SIG-M5 treated with dmso at 0.1 percent for 504 hours (cell line): ENCODE results near the gene UHRF1.
A peak's percentile ranks its signal among the peaks of the same experiment; 100 is the strongest.

ENCODE experiments used
- DNase-seq: peaks from one replicate; lab custom pipeline; 2025; ENCODE audit not compliant: unreplicated experiment; lab: John Stamatoyannopoulos, UW

The UHRF1 gene

GRCh38 chr19:4987256-4987655, 78.0 kb downstream of the UHRF1 start:
- DNase-seq = no peak

GRCh38 chr19:4987692-4988370, 78.5 kb downstream of the UHRF1 start:
- no peak for DNase-seq

GRCh38 chr19:4988770-4989251, 79.5 kb downstream of the UHRF1 start:
- DNase-seq = no peak

DNA sequence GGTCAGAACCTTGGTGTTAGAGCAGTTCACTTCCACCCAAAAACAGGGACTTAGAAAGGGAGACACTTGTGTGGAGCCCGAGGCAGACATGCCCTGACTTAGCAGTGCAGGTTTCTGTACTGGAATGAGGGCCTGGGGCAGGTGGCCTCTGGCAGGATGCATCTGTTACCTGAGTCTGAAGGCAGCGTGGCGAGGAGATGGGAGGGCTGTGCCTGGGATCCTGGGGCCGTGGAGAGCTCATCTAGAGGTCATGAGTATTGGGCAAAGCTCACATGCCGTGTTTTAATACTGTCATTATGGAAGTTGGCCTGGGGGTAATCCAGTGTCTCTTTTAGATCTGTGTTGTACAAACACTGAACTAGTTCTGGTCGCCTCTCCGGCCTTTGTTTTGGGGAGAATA, 81.0 kb downstream of the UHRF1 start:
- DNase-seq = no peak

GRCh38 chr19:4991538-4991937, 82.2 kb downstream of the UHRF1 start:
- DNase-seq = no peak

GRCh38 chr19:4991996-4992698, 82.8 kb downstream of the UHRF1 start:
- DNase-seq = no peak

DNA sequence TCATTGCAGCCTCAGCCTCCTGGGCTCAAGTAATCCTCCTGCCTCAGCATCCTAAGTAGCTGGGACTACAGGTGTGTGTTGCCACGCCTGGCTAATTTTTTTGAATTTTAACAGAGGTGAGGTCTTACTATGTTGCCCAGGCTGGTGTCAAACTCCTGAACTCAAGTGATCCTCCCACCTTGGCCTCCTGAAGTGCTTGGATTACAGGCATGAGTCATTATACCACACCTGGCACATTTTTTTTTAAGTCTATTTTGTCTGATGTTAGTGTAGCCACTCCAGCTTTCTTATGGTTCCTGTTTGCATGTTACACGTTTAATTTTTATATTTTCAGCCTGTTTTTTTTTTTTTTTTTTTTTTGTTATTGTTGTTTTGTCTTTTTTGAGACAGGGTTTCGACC, 84.4 kb downstream of the UHRF1 start:
- DNase-seq = no peak

DNA sequence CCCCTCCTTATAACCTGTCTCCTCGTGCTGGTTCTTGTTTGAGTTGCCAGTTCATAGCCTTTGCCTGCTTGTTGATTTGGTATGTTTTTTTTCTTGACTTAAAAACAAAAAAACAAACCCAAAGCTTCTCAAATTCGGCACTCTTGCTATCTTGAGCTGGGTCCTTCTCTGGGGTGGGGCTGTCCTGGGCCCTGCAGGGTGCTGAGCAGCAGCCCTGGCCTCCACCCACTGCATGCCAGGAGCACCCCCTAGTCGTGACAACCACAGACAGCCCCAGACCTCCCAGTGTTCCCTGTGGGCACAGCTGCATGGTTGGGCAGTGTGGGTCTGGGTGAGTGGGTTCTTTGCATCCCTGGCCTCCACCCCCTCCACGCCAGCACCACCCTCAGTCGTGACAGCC, 87.4 kb downstream of the UHRF1 start:
- no peak for DNase-seq

DNA sequence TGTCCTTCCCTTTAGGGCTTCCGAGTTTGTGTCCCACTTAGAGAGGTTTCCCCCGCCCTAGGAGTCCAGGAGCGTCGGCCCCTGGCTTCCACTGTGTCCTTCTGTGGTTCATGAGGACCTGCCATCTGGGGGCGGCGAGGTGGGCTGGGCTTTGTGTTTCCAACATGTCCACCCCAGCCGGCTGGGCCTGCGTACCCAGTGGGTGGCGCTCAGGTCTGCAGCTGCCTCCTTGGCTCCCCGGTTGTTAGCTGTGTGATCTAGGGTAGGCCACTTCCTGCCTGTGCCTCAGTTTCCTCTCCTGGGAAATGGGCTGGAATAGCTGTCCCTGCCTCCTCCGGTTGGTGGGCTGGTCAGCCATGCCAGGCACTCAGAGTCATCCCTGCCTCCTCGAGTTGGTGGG, 88.0 kb downstream of the UHRF1 start:
- DNase-seq = no peak

GRCh38 chr19:5000120-5000611, 90.9 kb downstream of the UHRF1 start:
- no peak for DNase-seq

GRCh38 chr19:5001615-5002014, 92.3 kb downstream of the UHRF1 start:
- DNase-seq = peak; percentile 44

GRCh38 chr19:5002143-5002542, 92.8 kb downstream of the UHRF1 start:
- DNase-seq = no peak

DNA sequence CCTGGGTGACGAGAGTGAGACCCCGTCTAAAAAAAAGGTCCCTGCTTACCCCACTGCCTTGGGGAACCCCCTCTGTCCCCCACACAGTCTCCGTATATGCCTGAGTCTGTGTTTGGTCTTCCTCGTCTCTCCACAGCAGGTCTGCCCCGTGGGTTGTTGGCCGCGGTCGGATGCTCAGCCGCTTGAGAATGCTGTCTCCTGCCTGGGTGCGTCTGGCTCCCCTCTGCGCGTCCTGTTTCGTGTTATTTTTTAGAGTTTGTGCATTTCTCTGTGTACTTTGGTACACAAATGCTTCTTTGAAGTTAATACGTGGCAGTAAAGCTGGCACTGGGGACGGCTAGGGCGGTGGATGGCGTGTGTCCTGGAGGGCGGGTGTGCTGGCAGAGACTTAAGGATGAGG, 94.5 kb downstream of the UHRF1 start:
- no peak for DNase-seq

GRCh38 chr19:5005096-5005495, 95.8 kb downstream of the UHRF1 start:
- DNase-seq = no peak

DNA sequence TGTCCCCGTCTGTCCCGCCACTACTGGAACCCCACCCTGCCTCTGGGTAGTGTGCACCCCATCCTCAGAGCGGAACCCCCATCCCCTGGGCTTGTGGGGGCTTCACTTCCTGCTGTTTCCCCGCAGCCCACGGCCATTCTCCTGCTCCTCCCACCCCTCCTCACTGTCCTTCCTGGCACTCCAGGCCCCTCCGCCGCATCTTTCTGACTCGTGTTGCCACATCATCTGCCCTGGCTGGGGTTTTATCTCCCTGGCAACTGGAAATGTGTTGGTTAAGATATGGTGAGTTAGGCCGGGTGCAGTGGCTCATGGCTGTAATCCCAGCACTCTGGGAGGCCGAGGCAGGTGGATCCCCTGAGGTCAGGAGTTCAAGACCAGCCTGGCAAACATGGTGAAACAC, 96.9 kb downstream of the UHRF1 start:
- DNase-seq = no peak

- DNase-seq = no peak
These were observed 97.5 kb downstream of the UHRF1 start for GRCh38 chr19:5006821-5007220.
